ENCODE results near the gene FLCN.
"Not testable (repeated sequence)": the region's sequence is repeated elsewhere in the genome, so short reads cannot be mapped to it uniquely, and the experiment has no call there.

Gene FLCN

GRCh38 chr17:17237026-17237799 is at the start of gene FLCN:
Gene FLCN (minus strand): TSS chr17:17237168. CDS start chr17:17228137, 9,031 bp downstream.
- peak; percentile 59 for DNase-seq

GRCh38 chr17:17285951-17286350 is 49.0 kb upstream of the FLCN start:
- no peak for DNase-seq

- DNase-seq, result peak; percentile 78
Observed at GRCh38 chr17:17280613-17281549, 43.9 kb upstream of the FLCN start, which contains the start of gene COPS3. Gene COPS3 (minus strand): TSS chr17:17281246. CDS start chr17:17281186, 60 bp downstream.

GRCh38 chr17:17279316-17279715 is 42.3 kb upstream of the FLCN start:
- DNase-seq, result no peak

GRCh38 chr17:17277431-17277830 is 40.5 kb upstream of the FLCN start:
- not testable (repeated sequence) for DNase-seq

- no peak for DNase-seq
Observed at GRCh38 chr17:17275971-17276370, 39.0 kb upstream of the FLCN start.

GRCh38 chr17:17269926-17270773 is 33.2 kb upstream of the FLCN start:
- DNase-seq, result no peak

- no peak for DNase-seq
Observed at GRCh38 chr17:17264430-17264829, 27.5 kb upstream of the FLCN start.

- DNase-seq, result no peak
Observed at GRCh38 chr17:17258998-17259397, 22.0 kb upstream of the FLCN start.

- DNase-seq, result no peak
Observed at GRCh38 chr17:17258011-17258410, 21.0 kb upstream of the FLCN start.

- no peak for DNase-seq
Observed at GRCh38 chr17:17256316-17256715, 19.3 kb upstream of the FLCN start.

GRCh38 chr17:17255689-17256088 is 18.7 kb upstream of the FLCN start:
- DNase-seq, result not testable (repeated sequence)

- DNase-seq, result no peak
Observed at GRCh38 chr17:17254036-17254435, 17.1 kb upstream of the FLCN start.

- no peak for DNase-seq
Observed at GRCh38 chr17:17253406-17253805, 16.4 kb upstream of the FLCN start.

GRCh38 chr17:17252149-17252661 is 15.2 kb upstream of the FLCN start:
- no peak for DNase-seq

- no peak for DNase-seq
Observed at GRCh38 chr17:17246879-17247278, 9.9 kb upstream of the FLCN start.

- no peak for DNase-seq
Observed at GRCh38 chr17:17243163-17243562, 6.2 kb upstream of the FLCN start.

GRCh38 chr17:17242246-17242645 is 5.3 kb upstream of the FLCN start:
- no peak for DNase-seq

- no peak for DNase-seq
Observed at GRCh38 chr17:17241656-17242055, 4.7 kb upstream of the FLCN start.

GRCh38 chr17:17239832-17240231 is 2.9 kb upstream of the FLCN start:
- DNase-seq, result no peak

- no peak for DNase-seq
Observed at GRCh38 chr17:17236295-17237025, 508 bp downstream of the FLCN start.
